ENCODE data around the gene EMC1. TPM values are rescaled to one million over a fixed set of nuclear protein-coding genes. Genes with fewer than 3 reads are reported as not detected.
"Not testable (repeated sequence)": the region's sequence is repeated elsewhere in the genome, so short reads cannot be mapped to it uniquely, and the experiment has no call there.

The EMC1 gene
- total RNA-seq, 8 experiments from 2014 or later, result 58.5 to 80.5 (median 68.0) TPM

DNA sequence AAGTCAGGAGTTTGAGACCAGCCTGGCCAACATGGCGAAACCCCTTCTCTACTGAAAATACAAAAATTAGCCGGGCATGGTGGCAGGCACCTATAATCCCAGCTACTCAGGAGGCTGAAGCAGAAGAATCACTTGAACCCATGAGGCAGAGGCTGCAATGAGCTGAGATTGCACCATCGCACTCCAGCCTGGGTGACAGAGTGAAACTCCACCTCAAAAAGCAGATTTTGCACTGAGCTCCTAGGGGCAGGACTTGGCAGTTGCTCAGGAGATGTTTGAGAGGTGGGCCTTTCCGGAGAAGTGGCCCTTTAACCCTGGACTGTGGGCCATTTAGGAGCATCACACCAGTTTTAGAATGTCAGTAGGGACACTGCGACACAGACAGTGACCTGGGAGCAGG lies 5.0 kb upstream of the EMC1 start:
- not testable (repeated sequence) for ATAC-seq (replicated peaks in 6 of 8); H3K4me3 ChIP-seq; H3K27ac ChIP-seq
- in situ Hi-C loops (cut with MboI; ENCODE audit: low pct_unique_long_range_greater_than_20kb in 2 of 9, low sequenced_read_pairs in 9 of 9, unreplicated experiment in 9 of 9), result loop anchor here in 1 of 9 experiments (10.0 kb wide), 1 partner anchor 48 kb away; no protein-coding TSS in a partner anchor
- WGBS, 10 experiments, result 75 to 100% (median 98%) methylated on average over 1 to 4 of the region's 5 CpGs; no CpG with 5 or more reads in 5 of the 10 experiments
- H3K4me1 ChIP-seq (replicated peaks in 1 of 2), result peaks cover 10% of the 10 kb centered on the region in 2 donors

GRCh38 chr1:19255288-19255687 lies 4.0 kb upstream of the EMC1 start:
- in situ Hi-C loops (cut with MboI; ENCODE audit: low pct_unique_long_range_greater_than_20kb in 2 of 9, low sequenced_read_pairs in 9 of 9, unreplicated experiment in 9 of 9), result loop anchor here in 1 of 9 experiments (10.0 kb wide), 1 partner anchor 50 kb away; no protein-coding TSS in a partner anchor

GRCh38 chr1:19254416-19254815 lies 3.1 kb upstream of the EMC1 start:
- Histone ChIP-seq H3K4me3 (no peak overlapping the region), H3K4me1 (replicated peaks in 1 of 2) (peaks cover 16% of the 10 kb centered on the region in 2 donors), H3K27ac (no peak overlapping the region)
- in situ Hi-C loops (cut with MboI; ENCODE audit: low pct_unique_long_range_greater_than_20kb in 2 of 9, low sequenced_read_pairs in 9 of 9, unreplicated experiment in 9 of 9), result loop anchor here in 1 of 9 experiments (10.0 kb wide), 1 partner anchor 50 kb away; no protein-coding TSS in a partner anchor
- ATAC-seq (replicated peaks in 6 of 8), result no peak

More at GRCh38 chr1:19255288-19255687, 4.0 kb upstream of the EMC1 start:
- Histone ChIP-seq H3K27ac (no peak overlapping the region), H3K4me3 (no peak overlapping the region), H3K4me1 (replicated peaks in 1 of 2) (peaks cover 14% of the 10 kb centered on the region in 2 donors)
- WGBS, 10 experiments, result 80 to 100% (median 90%) methylated on average over 2 to 3 of the region's 4 CpGs; no CpG with 5 or more reads in 5 of the 10 experiments
- ATAC-seq (replicated peaks in 6 of 8), result no peak

- WGBS, 10 experiments, result 0 to 83% (median 12%) methylated on average over 1 to 13 of the region's 14 CpGs
- peak in 3 of 8 experiments; percentile 2 to 12 (median 8) for ATAC-seq (replicated peaks in 6 of 8)
These were observed 557 bp downstream of the EMC1 start for GRCh38 chr1:19250629-19251304.

GRCh38 chr1:19240673-19241538 lies 10.4 kb downstream of the EMC1 start:
- Histone ChIP-seq H3K27ac (no peak overlapping the region), H3K4me1 (replicated peaks in 1 of 2) (no peaks in the 10 kb centered on the region), H3K4me3 (no peak overlapping the region)
- WGBS, 10 experiments, result 12 to 95% (median 84%) methylated on average over 1 to 7 of the region's 7 CpGs; no CpG with 5 or more reads in 3 of the 10 experiments
- ATAC-seq (replicated peaks in 6 of 8), result peak; percentile 50 to 98 (median 65)
- in situ Hi-C loops (cut with MboI; ENCODE audit: low pct_unique_long_range_greater_than_20kb in 2 of 9, low sequenced_read_pairs in 9 of 9, unreplicated experiment in 9 of 9), result no loop called here

More at GRCh38 chr1:19250629-19251304, 557 bp downstream of the EMC1 start:
- Histone ChIP-seq H3K4me3 (peak overlapping the region; percentile 55 to 96 (median 74)), H3K27ac (peak overlapping the region; percentile 99 to 100), H3K4me1 (replicated peaks in 1 of 2) (peaks cover 16% of the 10 kb centered on the region in 2 donors)
- in situ Hi-C loops (cut with MboI; ENCODE audit: low pct_unique_long_range_greater_than_20kb in 2 of 9, low sequenced_read_pairs in 9 of 9, unreplicated experiment in 9 of 9), result loop anchor here in 1 of 9 experiments (10.0 kb wide), 1 partner anchor 54 kb away; no protein-coding TSS in a partner anchor

GRCh38 chr1:19239876-19240275 lies 11.4 kb downstream of the EMC1 start:
- WGBS, 10 experiments, result 40 to 100% (median 93%) methylated on average over 1 to 6 of the region's 7 CpGs; no CpG with 5 or more reads in 3 of the 10 experiments
- ATAC-seq (replicated peaks in 6 of 8), result no peak
- in situ Hi-C loops (cut with MboI; ENCODE audit: low pct_unique_long_range_greater_than_20kb in 2 of 9, low sequenced_read_pairs in 9 of 9, unreplicated experiment in 9 of 9), result no loop called here

GRCh38 chr1:19234224-19234623 lies 17.1 kb downstream of the EMC1 start:
- WGBS, 10 experiments, result 67 to 100% (median 100%) methylated on average over 1 to 3 of the region's 3 CpGs; no CpG with 5 or more reads in 2 of the 10 experiments
- in situ Hi-C loops (cut with MboI; ENCODE audit: low pct_unique_long_range_greater_than_20kb in 2 of 9, low sequenced_read_pairs in 9 of 9, unreplicated experiment in 9 of 9), result no loop called here
- no peak overlapping the region for H3K4me3 ChIP-seq
- H3K4me1 ChIP-seq (replicated peaks in 1 of 2), result no peaks in the 10 kb centered on the region
- no peak for ATAC-seq (replicated peaks in 6 of 8)
- no peak overlapping the region for H3K27ac ChIP-seq

More at GRCh38 chr1:19239876-19240275, 11.4 kb downstream of the EMC1 start:
- Histone ChIP-seq H3K4me3 (no peak overlapping the region), H3K27ac (no peak overlapping the region), H3K4me1 (replicated peaks in 1 of 2) (no peaks in the 10 kb centered on the region)

DNA sequence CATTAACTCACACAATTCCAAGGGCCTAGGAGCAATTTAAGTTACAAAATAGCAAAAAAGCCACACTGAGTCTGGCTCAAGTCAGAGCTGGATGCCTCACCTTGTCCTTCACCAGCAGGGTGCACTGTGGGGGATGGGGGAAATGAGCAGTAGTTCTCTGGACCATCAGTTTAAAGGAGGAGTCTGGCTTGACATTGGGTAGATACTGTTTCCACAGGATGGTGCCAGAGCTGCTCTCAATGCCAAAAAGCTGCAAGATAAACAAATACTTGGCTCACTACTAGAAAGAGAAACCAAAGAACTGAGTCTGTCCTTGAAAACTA lies 18.8 kb downstream of the EMC1 start:
- H3K27ac ChIP-seq, result no peak overlapping the region
- in situ Hi-C loops (cut with MboI; ENCODE audit: low pct_unique_long_range_greater_than_20kb in 2 of 9, low sequenced_read_pairs in 9 of 9, unreplicated experiment in 9 of 9), result no loop called here
- no peaks in the 10 kb centered on the region for H3K4me1 ChIP-seq (replicated peaks in 1 of 2)
- ATAC-seq (replicated peaks in 6 of 8), result peak in 3 of 8 experiments; percentile 71 to 80 (median 74)
- no peak overlapping the region for H3K4me3 ChIP-seq

DNA sequence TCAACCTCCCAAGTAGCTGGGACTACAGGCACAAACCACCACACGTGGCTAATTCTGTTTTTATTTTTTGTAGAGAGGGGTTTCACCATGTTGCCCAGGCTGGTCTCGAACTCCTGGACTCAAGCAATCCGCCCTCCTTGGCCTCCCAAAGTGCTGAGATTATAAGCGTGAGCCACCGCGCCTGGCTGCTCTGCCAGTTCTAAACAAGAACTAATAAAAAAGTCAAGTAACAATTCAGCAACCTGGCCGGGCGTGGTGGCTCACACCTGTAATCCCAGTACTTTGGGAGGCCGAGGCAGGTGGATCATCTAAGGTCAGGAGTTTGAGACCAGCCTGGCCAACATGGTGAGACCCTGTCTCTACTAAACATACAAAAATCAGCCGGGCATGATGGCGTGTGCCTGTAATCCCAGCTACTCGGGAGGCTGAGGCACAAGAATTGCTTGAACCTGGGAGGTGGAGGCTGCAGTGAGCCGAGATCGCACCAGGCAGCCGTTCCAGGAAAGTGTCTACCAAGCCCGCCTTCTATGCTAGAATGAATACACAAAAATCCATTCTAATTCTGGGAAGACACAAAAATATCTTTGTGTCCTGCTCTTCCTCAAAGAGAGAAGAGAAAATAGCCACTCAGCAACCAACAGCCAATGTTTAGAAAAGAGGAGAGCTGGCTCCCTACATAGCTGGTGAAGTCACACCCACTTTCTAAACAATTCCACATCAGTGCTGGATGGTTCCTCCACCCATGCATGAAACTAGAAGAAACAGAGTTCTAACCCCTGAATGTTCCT lies 19.4 kb downstream of the EMC1 start:
- WGBS, 10 experiments, result 63 to 100% (median 96%) methylated on average over 1 to 15 of the region's 16 CpGs; no CpG with 5 or more reads in 1 of the 10 experiments
- not testable (repeated sequence) for H3K4me3 ChIP-seq
- ATAC-seq (replicated peaks in 6 of 8), result peak in 3 of 8 experiments; percentile 84 to 96 (median 94)

DNA sequence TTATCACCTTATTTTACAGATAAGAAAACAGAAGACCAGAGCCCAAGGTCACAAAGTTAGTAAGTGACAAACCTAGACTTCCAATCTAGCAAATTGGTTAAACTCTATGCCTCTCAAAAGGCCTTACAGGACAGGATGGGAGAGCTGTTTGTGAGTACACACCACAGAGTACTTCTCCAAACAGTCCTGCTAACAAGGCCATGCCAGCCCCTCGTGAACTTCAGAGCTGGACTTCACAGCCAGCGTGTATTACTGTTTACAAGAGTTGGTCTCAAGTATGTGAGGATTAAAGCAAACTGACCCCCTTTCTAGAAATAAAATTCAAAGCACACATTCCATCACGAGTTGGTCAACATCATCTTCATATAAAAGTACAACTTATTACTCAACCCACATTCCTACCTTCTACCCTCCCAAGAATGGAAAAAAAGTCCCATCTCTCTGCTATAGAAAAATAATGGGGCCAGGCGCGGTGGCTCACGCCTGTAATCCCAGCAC lies 21.4 kb downstream of the EMC1 start:
- Histone ChIP-seq H3K4me3 (no peak overlapping the region), H3K27ac (no peak overlapping the region), H3K4me1 (replicated peaks in 1 of 2) (no peaks in the 10 kb centered on the region)
- ATAC-seq (replicated peaks in 6 of 8), result no peak
- in situ Hi-C loops (cut with MboI; ENCODE audit: low pct_unique_long_range_greater_than_20kb in 2 of 9, low sequenced_read_pairs in 9 of 9, unreplicated experiment in 9 of 9), result no loop called here
- WGBS, 10 experiments, result 63 to 100% (median 94%) methylated on average over 2 to 6 of the region's 6 CpGs; no CpG with 5 or more reads in 2 of the 10 experiments

More for the DNA sequence above, 19.4 kb downstream of the EMC1 start:
- H3K4me1 ChIP-seq (replicated peaks in 1 of 2); in situ Hi-C loops (cut with MboI; ENCODE audit: low pct_unique_long_range_greater_than_20kb in 2 of 9, low sequenced_read_pairs in 9 of 9, unreplicated experiment in 9 of 9); H3K27ac ChIP-seq: not testable (repeated sequence)

GRCh38 chr1:19229229-19229628 lies 22.1 kb downstream of the EMC1 start:
- 83 to 94% (median 84%) methylated on average over 3 of the region's 3 CpGs; no CpG with 5 or more reads in 5 of the 10 experiments for WGBS, 10 experiments
- H3K4me1 ChIP-seq (replicated peaks in 1 of 2), result no peaks in the 10 kb centered on the region
- ATAC-seq (replicated peaks in 6 of 8), result no peak
- in situ Hi-C loops (cut with MboI; ENCODE audit: low pct_unique_long_range_greater_than_20kb in 2 of 9, low sequenced_read_pairs in 9 of 9, unreplicated experiment in 9 of 9), result no loop called here
- H3K4me3 ChIP-seq, result no peak overlapping the region
- H3K27ac ChIP-seq, result no peak overlapping the region

DNA sequence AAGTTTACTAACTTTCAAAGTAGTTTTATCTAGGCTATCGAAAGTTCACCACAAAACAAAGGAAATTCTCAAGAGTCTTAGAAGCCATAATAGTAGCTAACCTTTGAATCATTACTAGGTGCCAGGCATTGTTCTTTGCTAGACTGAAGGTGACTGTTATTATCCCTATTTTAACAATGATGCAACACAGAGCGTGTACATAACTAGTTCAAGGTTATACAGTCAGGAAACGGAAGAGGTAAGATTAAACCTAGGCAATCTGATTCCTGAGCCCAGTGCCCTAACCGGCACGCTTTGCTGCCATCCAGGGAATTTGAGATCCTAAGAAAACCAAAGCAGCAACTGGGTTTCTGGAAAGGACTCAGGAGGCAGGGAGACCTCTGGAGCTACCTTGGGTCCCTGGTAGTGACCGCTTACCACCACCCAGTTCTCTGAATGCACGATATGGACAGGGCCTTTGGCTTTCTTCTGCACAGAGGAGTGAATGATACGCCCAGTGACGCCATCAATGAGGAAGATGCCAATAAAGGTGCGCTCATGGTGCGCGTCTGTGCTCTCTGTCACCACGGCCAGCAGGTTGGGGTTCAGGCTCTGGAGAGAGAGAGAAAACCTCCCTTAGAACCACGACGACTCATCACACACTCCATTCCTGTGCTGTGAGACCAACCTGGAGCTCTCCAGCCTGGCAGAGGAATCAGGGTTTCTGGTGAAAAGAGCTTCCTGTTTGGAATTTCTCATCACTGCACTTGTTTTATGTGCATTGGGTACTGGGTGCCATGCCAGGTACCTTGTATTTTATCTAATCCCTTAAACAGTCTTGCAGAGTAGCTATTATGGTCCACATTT lies 28.1 kb downstream of the EMC1 start:
- Histone ChIP-seq H3K4me3 (no peak overlapping the region), H3K27ac (no peak overlapping the region), H3K4me1 (replicated peaks in 1 of 2) (no peaks in the 10 kb centered on the region)
- ATAC-seq (replicated peaks in 6 of 8), result no peak
- WGBS, 10 experiments, result 88 to 100% (median 94%) methylated on average over 3 to 14 of the region's 15 CpGs
- in situ Hi-C loops (cut with MboI; ENCODE audit: low pct_unique_long_range_greater_than_20kb in 2 of 9, low sequenced_read_pairs in 9 of 9, unreplicated experiment in 9 of 9), result no loop called here
